Nephron (organoid): Measurements from ENCODE around the gene PHKA1.
"Not testable (repeated sequence)": the region's sequence is repeated elsewhere in the genome, so short reads cannot be mapped to it uniquely, and the experiment has no call there.

Source experiments
- H3K27ac Mint-ChIP-seq, 3 experiments: 2 replicates each; pipeline ENCODE4 v1.8.0; 2020; ENCODE audit warnings: mixed read lengths in 3 of 3, mild to moderate bottlenecking in 2 of 3, moderate library complexity in 1 of 3
- H3K27me3 Mint-ChIP-seq: 2 replicates; pipeline ENCODE4 v1.8.0; 2021; ENCODE audit warnings: low read depth, mild to moderate bottlenecking, moderate library complexity, mixed read lengths
- H3K36me3 Mint-ChIP-seq: 2 replicates; pipeline ENCODE4 v1.8.0; 2020; ENCODE audit warnings: low read depth, mixed read lengths
- H3K4me1 Mint-ChIP-seq: 2 replicates; pipeline ENCODE4 v1.8.0; 2020; ENCODE audit warnings: mixed read lengths
- H3K4me3 Mint-ChIP-seq, 3 experiments: 2 replicates each; pipeline ENCODE4 v1.8.0; 2020; ENCODE audit warnings: mild to moderate bottlenecking in 3 of 3, mixed read lengths in 3 of 3, moderate library complexity in 2 of 3
- H3K9me3 Mint-ChIP-seq: 2 replicates; pipeline ENCODE4 v1.8.0; 2020; ENCODE audit warnings: mixed read lengths
- CTCF ChIP-seq, 3 experiments: fragments of 200-600 bp; sonication (generic); IDR thresholded peaks; one replicate each; pipeline ENCODE4 v1.5.0; 2021; ENCODE audit warnings: antibody characterized with exemption in 3 of 3; ENCODE audit not compliant: unreplicated experiment in 3 of 3

Gene PHKA1

GRCh38 chrX:72676465-72676864, 37.6 kb downstream of the PHKA1 start:
- no peaks in the 10 kb centered on the region for H3K27me3 Mint-ChIP-seq
- H3K36me3 Mint-ChIP-seq: peaks cover 42% of the 10 kb centered on the region
- H3K9me3 Mint-ChIP-seq: peaks cover 25% of the 10 kb centered on the region
- no peaks in the 10 kb centered on the region for H3K4me1 Mint-ChIP-seq
- no peak overlapping the region for H3K27ac Mint-ChIP-seq
- TF ChIP-seq CTCF (IDR thresholded peaks at IDR 0.05; ENCODE audit: unreplicated experiment in 3 of 3): no peak
- no peak overlapping the region for H3K4me3 Mint-ChIP-seq

- H3K27me3 Mint-ChIP-seq, H3K4me3 Mint-ChIP-seq, H3K27ac Mint-ChIP-seq, H3K4me1 Mint-ChIP-seq: not testable (repeated sequence)
- Mint-ChIP-seq H3K36me3 (peaks cover 28% of the 10 kb centered on the region), H3K9me3 (peaks cover 11% of the 10 kb centered on the region)
These were observed 40.2 kb downstream of the PHKA1 start for GRCh38 chrX:72673951-72674350.

- not testable (repeated sequence) for H3K9me3 Mint-ChIP-seq, H3K4me1 Mint-ChIP-seq, H3K27me3 Mint-ChIP-seq, H3K4me3 Mint-ChIP-seq, H3K27ac Mint-ChIP-seq
- peaks cover 11% of the 10 kb centered on the region for H3K36me3 Mint-ChIP-seq
These were observed 44.6 kb downstream of the PHKA1 start for GRCh38 chrX:72669508-72669907.

- H3K4me3 Mint-ChIP-seq: no peak overlapping the region
- peaks cover 4% of the 10 kb centered on the region for H3K36me3 Mint-ChIP-seq
- H3K4me1 Mint-ChIP-seq: no peaks in the 10 kb centered on the region
- H3K9me3 Mint-ChIP-seq: peaks cover 4% of the 10 kb centered on the region
- no peak overlapping the region for H3K27ac Mint-ChIP-seq
- TF ChIP-seq CTCF (IDR thresholded peaks at IDR 0.05; ENCODE audit: unreplicated experiment in 3 of 3): no peak
- no peaks in the 10 kb centered on the region for H3K27me3 Mint-ChIP-seq
These were observed 47.7 kb downstream of the PHKA1 start for GRCh38 chrX:72666451-72666850.

GRCh38 chrX:72663737-72664136, 50.4 kb downstream of the PHKA1 start:
- Mint-ChIP-seq H3K27ac (no peak overlapping the region), H3K9me3 (peaks cover 4% of the 10 kb centered on the region), H3K27me3 (no peaks in the 10 kb centered on the region), H3K36me3 (peaks cover 4% of the 10 kb centered on the region), H3K4me1 (no peaks in the 10 kb centered on the region), H3K4me3 (no peak overlapping the region)
- TF ChIP-seq CTCF (IDR thresholded peaks at IDR 0.05; ENCODE audit: unreplicated experiment in 3 of 3): no peak

- Mint-ChIP-seq H3K27me3 (no peaks in the 10 kb centered on the region), H3K4me3 (no peak overlapping the region), H3K27ac (no peak overlapping the region), H3K4me1 (no peaks in the 10 kb centered on the region), H3K9me3 (peaks cover 2% of the 10 kb centered on the region), H3K36me3 (peaks cover 7% of the 10 kb centered on the region)
- TF ChIP-seq CTCF (IDR thresholded peaks at IDR 0.05; ENCODE audit: unreplicated experiment in 3 of 3): no peak
These were observed 51.9 kb downstream of the PHKA1 start for GRCh38 chrX:72662020-72662747.

- Mint-ChIP-seq H3K9me3 (peaks cover 2% of the 10 kb centered on the region), H3K27ac (no peak overlapping the region), H3K4me1 (no peaks in the 10 kb centered on the region), H3K4me3 (no peak overlapping the region), H3K27me3 (no peaks in the 10 kb centered on the region), H3K36me3 (peaks cover 14% of the 10 kb centered on the region)
- no peak for TF ChIP-seq CTCF (IDR thresholded peaks at IDR 0.05; ENCODE audit: unreplicated experiment in 3 of 3)
These were observed 54.4 kb downstream of the PHKA1 start for GRCh38 chrX:72659723-72660122.
